Measurements from ENCODE around the gene TAGLN.
"Not testable (repeated sequence)": the region's sequence is repeated elsewhere in the genome, so short reads cannot be mapped to it uniquely, and the experiment has no call there.

The TAGLN gene

DNA sequence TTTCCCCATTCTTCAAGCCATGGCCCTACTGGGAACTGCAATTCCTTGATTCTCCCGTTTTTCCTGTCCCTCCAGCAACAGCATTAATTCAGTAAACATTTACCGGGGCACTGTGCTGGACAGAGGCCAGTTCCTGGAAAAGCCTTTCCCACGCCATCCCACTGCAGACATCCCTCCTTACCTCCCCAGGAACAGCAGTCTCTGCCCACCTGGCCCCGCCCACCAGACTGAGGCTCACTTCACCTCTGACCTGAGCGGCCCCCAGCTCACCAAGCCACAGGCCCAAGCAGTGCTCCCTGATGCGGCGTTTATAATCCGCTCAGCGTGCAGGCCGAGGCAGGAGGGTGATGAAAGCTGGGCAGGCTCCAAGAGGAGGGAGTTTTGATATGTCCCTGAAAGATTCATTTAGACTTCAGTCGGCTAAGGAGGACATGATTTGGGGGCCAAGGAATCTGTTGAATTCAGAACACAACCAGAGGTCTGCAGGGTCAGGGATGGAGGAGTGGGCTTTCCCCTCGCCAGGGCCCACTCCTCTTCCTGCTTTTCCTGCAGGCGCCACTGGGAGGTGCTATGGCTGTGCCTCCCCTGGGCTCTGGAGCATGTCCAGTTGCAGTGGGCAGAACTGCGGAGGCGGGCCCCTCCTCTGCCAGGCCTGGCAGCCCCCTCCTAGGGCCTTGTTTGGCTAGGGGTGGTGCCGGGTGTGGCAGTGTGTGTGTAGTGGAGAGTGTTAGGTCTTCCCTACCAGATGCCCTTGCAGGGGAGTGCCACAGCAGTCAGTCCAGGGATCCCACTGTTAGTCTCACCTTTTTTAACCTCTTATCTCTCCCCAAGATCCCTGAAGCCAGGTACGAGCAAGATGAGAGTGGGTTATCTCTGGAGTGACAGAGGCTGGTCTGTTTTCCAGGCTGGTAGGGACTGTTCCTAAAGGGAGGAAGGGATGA, 1.4 kb upstream of the TAGLN start:
- DNase-seq: no peak

GRCh38 chr11:117198613-117199012, 557 bp upstream of the TAGLN start:
- no peak for DNase-seq

DNA sequence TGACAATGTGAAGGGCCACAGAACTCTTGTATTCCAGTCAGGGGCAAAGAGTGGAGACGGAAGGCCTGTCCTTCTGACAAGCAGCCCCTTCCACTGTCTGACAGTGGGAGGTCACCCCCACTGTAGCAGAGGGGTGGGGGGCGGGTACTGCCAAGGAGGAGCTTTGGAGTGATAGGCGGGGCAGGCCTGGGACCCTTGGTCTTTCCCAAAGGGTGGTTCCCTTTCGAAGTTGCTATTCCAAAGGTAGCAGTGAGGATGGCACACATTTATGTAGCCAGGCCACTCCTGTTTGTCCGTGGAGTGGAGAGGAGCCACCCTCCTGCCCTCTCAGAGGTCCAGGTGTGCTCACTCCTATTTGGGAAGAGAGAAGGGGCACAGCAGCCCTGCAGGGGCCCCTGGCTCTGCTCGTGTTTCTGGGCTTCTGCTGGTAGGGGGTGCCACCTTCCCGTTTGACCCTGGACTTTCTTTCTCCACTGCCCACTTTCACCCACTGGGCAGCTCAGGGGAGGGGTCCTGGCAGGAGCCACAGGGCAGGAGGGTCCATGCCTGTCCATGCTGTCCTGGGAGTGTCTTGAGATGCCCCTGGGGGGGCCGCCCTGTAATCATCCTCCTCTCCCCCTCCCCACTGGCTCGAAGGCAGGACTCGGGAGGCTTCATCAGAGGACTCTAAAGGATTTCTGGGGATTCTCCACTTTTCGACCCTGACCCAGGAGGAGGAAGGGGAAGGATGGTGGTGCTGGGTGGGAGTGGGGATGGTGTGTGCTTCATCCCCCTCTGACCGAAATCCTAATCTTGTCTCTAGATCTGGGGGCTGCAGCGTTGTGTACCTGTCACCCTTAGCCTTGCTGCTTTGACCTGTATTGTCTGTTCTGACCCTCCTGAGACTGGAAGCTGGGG, 994 bp downstream of the TAGLN start:
- DNase-seq: no peak

GRCh38 chr11:117200813-117201657, 1.9 kb downstream of the TAGLN start:
- no peak for DNase-seq

DNA sequence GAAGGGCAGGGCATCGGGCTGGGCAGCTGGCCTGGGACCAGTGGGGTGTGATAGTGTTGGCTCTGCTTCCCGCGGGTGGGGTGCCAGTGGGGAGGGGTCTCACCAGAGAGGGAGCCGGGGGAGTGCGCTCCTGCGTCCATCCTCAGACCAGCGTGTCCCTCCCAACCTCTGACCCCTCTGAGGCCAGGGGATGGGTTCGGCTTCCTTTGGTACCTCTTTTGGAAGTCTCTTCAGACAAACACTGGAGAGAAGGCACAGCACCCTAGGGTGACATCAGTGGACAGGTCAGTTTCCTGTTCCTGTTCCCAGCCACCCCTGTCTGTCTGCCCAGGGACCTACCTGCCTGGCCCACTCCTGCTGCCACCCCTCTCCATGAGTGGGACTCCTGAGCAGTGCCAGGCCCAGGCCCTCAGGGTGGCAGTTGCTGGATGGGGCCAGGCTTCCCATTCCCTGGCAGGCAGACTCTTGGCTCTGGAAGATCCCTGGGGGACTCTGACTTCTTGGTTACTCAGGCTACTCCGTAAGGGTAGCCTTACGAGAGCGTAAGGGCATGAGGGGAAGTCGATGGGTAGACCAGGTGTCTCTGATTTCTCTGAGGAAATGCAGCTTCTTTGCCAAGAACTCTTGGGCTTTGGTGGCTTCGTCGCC, 2.6 kb downstream of the TAGLN start:
- no peak for DNase-seq

GRCh38 chr11:117202386-117203068, 3.4 kb downstream of the TAGLN start:
- no peak for DNase-seq

- no peak for DNase-seq
Observed at GRCh38 chr11:117203069-117203407, 3.9 kb downstream of the TAGLN start.

DNA sequence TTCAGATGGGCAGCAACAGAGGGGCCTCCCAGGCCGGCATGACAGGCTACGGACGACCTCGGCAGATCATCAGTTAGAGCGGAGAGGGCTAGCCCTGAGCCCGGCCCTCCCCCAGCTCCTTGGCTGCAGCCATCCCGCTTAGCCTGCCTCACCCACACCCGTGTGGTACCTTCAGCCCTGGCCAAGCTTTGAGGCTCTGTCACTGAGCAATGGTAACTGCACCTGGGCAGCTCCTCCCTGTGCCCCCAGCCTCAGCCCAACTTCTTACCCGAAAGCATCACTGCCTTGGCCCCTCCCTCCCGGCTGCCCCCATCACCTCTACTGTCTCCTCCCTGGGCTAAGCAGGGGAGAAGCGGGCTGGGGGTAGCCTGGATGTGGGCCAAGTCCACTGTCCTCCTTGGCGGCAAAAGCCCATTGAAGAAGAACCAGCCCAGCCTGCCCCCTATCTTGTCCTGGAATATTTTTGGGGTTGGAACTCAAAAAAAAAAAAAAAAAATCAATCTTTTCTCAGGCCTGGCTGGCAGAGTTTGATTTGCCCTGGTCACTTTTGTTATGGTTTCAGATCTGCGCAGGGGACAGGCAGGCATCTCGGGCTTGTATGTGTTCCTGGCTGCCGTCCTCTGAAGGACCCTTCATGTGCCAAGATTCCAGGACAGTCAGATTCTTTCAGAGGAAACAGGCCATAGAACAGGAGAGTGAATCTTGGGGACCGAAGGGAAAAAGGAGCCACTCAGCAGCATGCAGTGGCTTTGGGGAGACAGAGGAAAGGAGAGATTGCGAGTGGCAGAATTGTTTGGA, 5.3 kb downstream of the TAGLN start:
- DNase-seq: no peak

- DNase-seq: no peak
Observed at GRCh38 chr11:117205211-117205818, 6.1 kb downstream of the TAGLN start.

GRCh38 chr11:117206111-117206510, 6.9 kb downstream of the TAGLN start:
- not testable (repeated sequence) for DNase-seq

- DNase-seq: not testable (repeated sequence)
Observed at GRCh38 chr11:117206859-117207258, 7.7 kb downstream of the TAGLN start.

GRCh38 chr11:117207481-117207880, 8.3 kb downstream of the TAGLN start:
- not testable (repeated sequence) for DNase-seq

DNA sequence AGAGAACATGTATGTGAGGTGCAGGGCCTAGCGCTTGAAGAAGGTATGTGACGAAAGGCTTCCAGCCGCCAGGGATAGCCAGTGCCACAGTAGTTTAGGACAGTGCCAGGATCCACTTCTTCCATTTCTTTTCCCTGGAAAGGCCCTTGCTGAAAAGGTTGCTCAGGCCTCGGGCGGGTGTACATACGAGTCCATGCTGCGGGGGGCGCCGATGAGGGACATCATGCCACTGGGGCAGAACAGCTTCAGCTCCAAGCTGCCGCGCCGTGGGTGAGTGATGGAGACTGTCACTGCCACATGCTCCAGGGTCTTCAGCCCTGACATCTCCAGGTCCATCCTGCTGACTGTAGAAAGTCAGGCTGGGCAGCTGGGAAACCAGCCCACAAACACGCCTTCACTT, 9.5 kb downstream of the TAGLN start:
- not testable (repeated sequence) for DNase-seq

DNA sequence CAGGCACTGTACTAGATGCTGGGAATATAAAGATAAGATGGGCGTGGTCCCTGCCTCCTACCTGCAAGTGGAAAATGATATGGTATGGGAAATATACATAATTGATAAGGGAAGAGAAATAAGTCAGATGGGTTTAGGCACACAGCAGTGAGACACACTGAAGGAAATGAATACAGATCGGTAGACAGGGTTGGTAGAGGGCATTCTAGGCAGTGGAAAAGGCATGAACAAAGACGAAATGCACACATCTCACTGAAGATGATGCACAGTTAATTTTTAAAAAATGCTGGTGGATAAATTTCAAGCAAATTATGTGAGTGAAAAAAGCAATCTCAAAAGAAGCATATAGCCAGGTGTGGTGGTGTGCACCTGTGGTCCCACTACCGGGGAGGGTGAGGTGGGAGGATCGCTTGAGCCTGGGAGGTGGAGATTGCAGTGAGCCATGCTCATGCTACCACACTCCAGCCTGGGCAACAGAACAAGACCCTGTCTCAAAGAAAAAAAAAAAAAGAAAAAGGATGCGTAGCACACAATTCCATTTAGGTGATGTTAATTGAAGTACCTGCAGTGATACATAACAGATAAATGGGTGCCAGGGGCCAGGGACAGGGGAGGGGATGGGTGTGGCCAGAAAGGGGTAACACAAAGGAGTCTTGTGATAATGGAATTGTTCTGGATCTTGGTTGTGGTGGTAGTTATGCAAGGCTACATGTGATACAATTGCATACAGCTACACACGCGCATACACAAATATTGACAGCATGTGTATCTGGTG, 10.4 kb downstream of the TAGLN start:
- DNase-seq: not testable (repeated sequence)

GRCh38 chr11:117210620-117211019, 11.4 kb downstream of the TAGLN start:
- DNase-seq: no peak

- DNase-seq: no peak
Observed at GRCh38 chr11:117212697-117213355, 13.7 kb downstream of the TAGLN start.

GRCh38 chr11:117214404-117215110, 15.4 kb downstream of the TAGLN start:
- DNase-seq: no peak
